MM.1S (cell line): ENCODE results near the gene RNF43.

Source experiments
- DNase-seq: peaks from one replicate; pipeline ENCODE4 v3.0.0-alpha.2; 2015
- H2AFZ ChIP-seq: fragments of 300-600 bp; sonication (generic); 2 replicates; pipeline ENCODE4 v1.6.0; 2016; ENCODE audit warnings: antibody characterized with exemption, low read length
- H3F3A ChIP-seq: fragments of 300-600 bp; sonication (generic); 2 replicates; pipeline ENCODE4 v1.6.1; 2016; ENCODE audit warnings: mild to moderate bottlenecking, antibody characterized with exemption, low read length, moderate library complexity, mixed read lengths; ENCODE audit not compliant: insufficient read depth
- H3K27ac ChIP-seq: fragments of 300-600 bp; sonication (generic); 2 replicates; pipeline ENCODE4 v1.5.1; 2016; ENCODE audit warnings: mild to moderate bottlenecking, low read length
- H3K27me3 ChIP-seq: fragments of 300-600 bp; sonication (generic); replicated peaks from 2 replicates; pipeline ENCODE4 v1.6.0; 2016; ENCODE audit warnings: low read length; ENCODE audit not compliant: insufficient read depth
- H3K36me3 ChIP-seq: fragments of 300-600 bp; sonication (generic); replicated peaks from 2 replicates; pipeline ENCODE4 v1.6.1; 2016; ENCODE audit warnings: mild to moderate bottlenecking, low read length, mixed read lengths; ENCODE audit not compliant: insufficient read depth
- H3K4me1 ChIP-seq: fragments of 300-600 bp; sonication (generic); 2 replicates; pipeline ENCODE4 v1.6.1; 2016; ENCODE audit warnings: low read length, mixed read lengths
- H3K4me2 ChIP-seq: fragments of 300-600 bp; sonication (generic); 2 replicates; pipeline ENCODE4 v1.6.0; 2016; ENCODE audit warnings: low read depth, low read length
- H3K4me3 ChIP-seq: fragments of 300-600 bp; sonication (generic); 2 replicates; pipeline ENCODE4 v1.5.1; 2016; ENCODE audit warnings: low read length, mixed read lengths
- H3K79me2 ChIP-seq: fragments of 300-600 bp; sonication (generic); 2 replicates; pipeline ENCODE4 v1.6.1; 2016; ENCODE audit warnings: mixed run types, low read length, mixed read lengths
- H3K9ac ChIP-seq: fragments of 300-600 bp; sonication (generic); 2 replicates; pipeline ENCODE4 v1.6.1; 2016; ENCODE audit warnings: low read length, mixed read lengths
- H3K9me2 ChIP-seq: fragments of 300-600 bp; sonication (generic); replicated peaks from 2 replicates; pipeline ENCODE4 v1.6.1; 2016; ENCODE audit warnings: mild to moderate bottlenecking, low read length, mixed read lengths; ENCODE audit not compliant: insufficient read depth
- H3K9me3 ChIP-seq: fragments of 300-600 bp; sonication (generic); replicated peaks from 2 replicates; pipeline ENCODE4 v1.6.1; 2016; ENCODE audit warnings: mild to moderate bottlenecking, low read length, mixed read lengths; ENCODE audit not compliant: insufficient read depth
- H4K20me1 ChIP-seq: fragments of 300-600 bp; sonication (generic); 2 replicates; pipeline ENCODE4 v1.6.1; 2016; ENCODE audit warnings: mild to moderate bottlenecking, low read length, moderate library complexity, mixed read lengths; ENCODE audit not compliant: insufficient read depth
- CTCF ChIP-seq: fragments of 300-600 bp; sonication (generic); IDR thresholded peaks from 2 replicates; pipeline ENCODE4 v1.5.1; 2016; ENCODE audit warnings: antibody characterized with exemption, low read length, mixed read lengths
- EZH2 ChIP-seq: fragments of 300-600 bp; sonication (generic); optimal IDR thresholded peaks from 2 replicates; pipeline ENCODE3; 2017; ENCODE audit warnings: low read depth, mild to moderate bottlenecking, antibody characterized with exemption, low read length, mixed read lengths
- EZH2phosphoT487 ChIP-seq: fragments of 300-600 bp; sonication (generic); IDR thresholded peaks from 2 replicates; pipeline ENCODE4 v1.6.1; 2018; ENCODE audit warnings: antibody characterized with exemption, low read length

The RNF43 gene

GRCh38 chr17:58388302-58389190 lies 28.8 kb downstream of the RNF43 start:
- Histone ChIP-seq H3K27ac (no peak overlapping the region), H3K27me3 (no peaks in the 10 kb centered on the region), H3K9me2 (no peaks in the 10 kb centered on the region), H3K4me2 (no peak overlapping the region), H3K4me1 (peaks cover 20% of the 10 kb centered on the region), H3K4me3 (no peak overlapping the region), H3F3A (no peaks in the 10 kb centered on the region), H3K79me2 (no peaks in the 10 kb centered on the region), H3K9me3 (no peaks in the 10 kb centered on the region), H4K20me1 (no peaks in the 10 kb centered on the region), H3K36me3 (no peaks in the 10 kb centered on the region), H2AFZ (no peak overlapping the region), H3K9ac (no peak overlapping the region)
- DNase-seq = peak; percentile 22
- TF ChIP-seq CTCF = no peak
- TF ChIP-seq EZH2phosphoT487 = no peak
- TF ChIP-seq EZH2 = no peak

- TF ChIP-seq EZH2 (no peak), CTCF (no peak), EZH2phosphoT487 (no peak)
- H3K27ac ChIP-seq = no peak overlapping the region
- H3K79me2 ChIP-seq = no peaks in the 10 kb centered on the region
- no peaks in the 10 kb centered on the region for H4K20me1 ChIP-seq
- no peak overlapping the region for H3K9ac ChIP-seq
- no peak overlapping the region for H3K4me2 ChIP-seq
- no peaks in the 10 kb centered on the region for H3K9me2 ChIP-seq
- H2AFZ ChIP-seq = no peak overlapping the region
- H3K36me3 ChIP-seq = no peaks in the 10 kb centered on the region
- H3K9me3 ChIP-seq = no peaks in the 10 kb centered on the region
- peaks cover 5% of the 10 kb centered on the region for H3F3A ChIP-seq
- H3K4me1 ChIP-seq = peaks cover 27% of the 10 kb centered on the region
- H3K27me3 ChIP-seq = no peaks in the 10 kb centered on the region
- no peak for DNase-seq
- no peak overlapping the region for H3K4me3 ChIP-seq
These were observed 29.5 kb downstream of the RNF43 start for GRCh38 chr17:58387834-58388233.

GRCh38 chr17:58386708-58387107 lies 30.6 kb downstream of the RNF43 start:
- no peak overlapping the region for H2AFZ ChIP-seq
- no peaks in the 10 kb centered on the region for H3K9me2 ChIP-seq
- no peaks in the 10 kb centered on the region for H3K9me3 ChIP-seq
- H3K27ac ChIP-seq = no peak overlapping the region
- H4K20me1 ChIP-seq = no peaks in the 10 kb centered on the region
- H3K27me3 ChIP-seq = no peaks in the 10 kb centered on the region
- H3K36me3 ChIP-seq = no peaks in the 10 kb centered on the region
- H3K4me2 ChIP-seq = no peak overlapping the region
- peaks cover 15% of the 10 kb centered on the region for H3F3A ChIP-seq
- H3K4me3 ChIP-seq = no peak overlapping the region
- peaks cover 36% of the 10 kb centered on the region for H3K4me1 ChIP-seq
- DNase-seq = no peak
- H3K9ac ChIP-seq = no peak overlapping the region
- no peaks in the 10 kb centered on the region for H3K79me2 ChIP-seq
- TF ChIP-seq EZH2phosphoT487 (no peak), CTCF (no peak), EZH2 (no peak)
